ENCODE results near the gene UCN3.
"Not testable (repeated sequence)": the region's sequence is repeated elsewhere in the genome, so short reads cannot be mapped to it uniquely, and the experiment has no call there.

Gene UCN3

GRCh38 chr10:5376450-5376849 lies 11.7 kb downstream of the UCN3 start:
- Histone ChIP-seq H3K4me3 (no peak overlapping the region), H3K27ac (no peak overlapping the region)
- no peak for DNase-seq (ENCODE audit: low spot score)
- TF ChIP-seq CTCF (IDR thresholded peaks at IDR 0.05) = no peak

GRCh38 chr10:5379202-5379601 lies 14.4 kb downstream of the UCN3 start:
- DNase-seq (ENCODE audit: low spot score); H3K27ac ChIP-seq; H3K4me3 ChIP-seq: not testable (repeated sequence)

DNA sequence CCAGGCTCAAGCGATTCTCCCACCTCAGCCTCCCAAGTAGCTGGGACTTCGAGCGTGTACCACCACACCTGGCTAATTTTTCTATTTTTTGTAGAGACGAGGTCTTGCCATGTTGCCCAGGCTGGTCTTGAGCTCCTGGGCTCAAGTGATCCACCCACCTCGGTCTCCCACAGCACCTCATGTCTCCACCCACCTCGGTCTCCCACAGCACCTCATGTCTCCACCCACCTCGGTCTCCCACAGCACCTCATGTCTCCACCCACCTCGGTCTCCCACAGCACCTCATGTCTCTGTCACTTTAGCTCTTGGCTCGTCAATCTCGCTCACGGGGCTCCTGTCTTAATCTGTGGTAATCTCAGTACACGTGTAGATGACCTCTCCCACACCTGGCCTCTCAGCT lies 15.6 kb downstream of the UCN3 start:
- not testable (repeated sequence) for H3K4me3 ChIP-seq; H3K27ac ChIP-seq; DNase-seq (ENCODE audit: low spot score)

DNA sequence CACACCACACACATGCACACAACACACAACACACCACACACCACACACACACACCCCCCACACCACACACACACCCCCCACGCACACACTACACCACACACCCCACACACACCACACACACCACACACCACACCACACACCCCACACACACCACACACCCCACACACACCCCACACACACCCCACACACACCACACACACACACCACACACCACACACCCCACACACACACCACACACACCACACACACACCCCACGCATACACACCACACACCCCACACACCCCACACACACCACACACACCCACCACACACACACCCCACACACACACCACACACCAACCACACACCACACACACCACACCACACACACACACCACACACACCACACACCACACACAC lies 16.4 kb downstream of the UCN3 start:
- no peak for DNase-seq (ENCODE audit: low spot score)
- Histone ChIP-seq H3K27ac (no peak overlapping the region), H3K4me3 (no peak overlapping the region)
- TF ChIP-seq CTCF (IDR thresholded peaks at IDR 0.05) = no peak

DNA sequence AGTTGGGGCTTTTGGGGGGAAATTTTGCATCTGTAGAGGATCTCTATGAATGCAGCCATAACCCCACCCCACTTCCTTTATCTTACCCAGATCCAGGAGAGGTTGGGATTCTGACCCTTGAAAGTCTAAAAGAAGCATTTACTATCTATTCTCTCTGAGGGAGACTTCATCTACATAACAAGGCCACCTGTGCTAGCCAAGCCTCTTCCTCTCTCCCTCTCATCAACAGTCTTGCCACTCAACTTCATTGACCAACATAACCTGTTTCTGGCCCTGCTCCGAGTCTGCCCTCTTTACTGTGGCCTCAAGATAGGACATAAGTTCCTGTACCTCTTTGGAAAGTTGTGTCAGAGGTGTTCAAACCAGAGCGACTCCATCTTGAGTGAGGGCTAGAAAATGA lies 20.5 kb downstream of the UCN3 start:
- no peak for TF ChIP-seq CTCF (IDR thresholded peaks at IDR 0.05)
- no peak for DNase-seq (ENCODE audit: low spot score)

DNA sequence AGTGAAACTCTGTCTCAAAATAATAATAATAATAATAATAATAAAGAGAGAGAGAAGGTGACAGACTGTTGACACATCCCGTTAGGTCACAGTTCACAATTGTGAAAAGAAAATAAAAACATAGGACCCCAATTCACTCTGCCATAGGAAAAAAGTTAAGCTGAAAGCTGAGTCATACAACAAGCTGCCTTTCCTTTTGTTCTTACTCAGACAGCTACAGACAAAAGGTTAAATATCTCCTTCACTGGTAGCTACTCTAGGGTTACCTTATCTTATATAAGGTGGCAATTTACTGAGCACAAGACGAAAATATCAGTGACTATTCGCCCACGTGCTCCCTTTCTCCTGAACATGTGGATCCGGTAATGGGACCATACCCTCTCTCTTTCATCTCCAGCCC lies 22.4 kb downstream of the UCN3 start:
- DNase-seq (ENCODE audit: low spot score) = no peak
- no peak for TF ChIP-seq CTCF (IDR thresholded peaks at IDR 0.05)
- H3K4me3 ChIP-seq = no peak overlapping the region
- no peak overlapping the region for H3K27ac ChIP-seq

More for the DNA sequence above, 20.5 kb downstream of the UCN3 start:
- Histone ChIP-seq H3K4me3 (no peak overlapping the region), H3K27ac (no peak overlapping the region)

- H3K27ac ChIP-seq = no peak overlapping the region
- H3K4me3 ChIP-seq = no peak overlapping the region
- no peak for TF ChIP-seq CTCF (IDR thresholded peaks at IDR 0.05)
- DNase-seq (ENCODE audit: low spot score) = no peak
Measured at GRCh38 chr10:5390607-5391205, 25.9 kb downstream of the UCN3 start.

DNA sequence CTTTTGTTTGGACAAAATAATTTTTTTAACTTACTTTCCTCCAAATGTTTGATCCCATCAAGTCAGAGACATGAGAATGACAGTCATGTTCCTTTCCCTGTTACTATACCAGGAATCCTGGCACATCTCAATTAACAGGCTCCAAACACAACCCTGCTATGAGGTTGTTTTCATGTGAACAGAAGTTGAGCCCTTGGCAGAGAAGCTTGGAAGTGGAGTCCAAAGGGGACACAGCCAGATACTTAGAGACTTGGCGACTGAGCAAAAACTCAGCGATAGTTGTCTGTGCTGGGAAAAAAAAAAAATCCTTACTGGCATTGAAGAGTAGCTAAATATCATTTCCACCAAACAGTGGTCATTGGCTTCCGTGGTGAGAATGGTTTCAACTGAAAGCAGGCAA lies 27.0 kb downstream of the UCN3 start:
- no peak for DNase-seq (ENCODE audit: low spot score)

More for the DNA sequence above, 27.0 kb downstream of the UCN3 start:
- no peak for TF ChIP-seq CTCF (IDR thresholded peaks at IDR 0.05)
- H3K27ac ChIP-seq = no peak overlapping the region
- H3K4me3 ChIP-seq = no peak overlapping the region

All from coronary artery (tissue), 2 donors.